ENCODE measurements around the gene COTL1.

Gene COTL1

DNA sequence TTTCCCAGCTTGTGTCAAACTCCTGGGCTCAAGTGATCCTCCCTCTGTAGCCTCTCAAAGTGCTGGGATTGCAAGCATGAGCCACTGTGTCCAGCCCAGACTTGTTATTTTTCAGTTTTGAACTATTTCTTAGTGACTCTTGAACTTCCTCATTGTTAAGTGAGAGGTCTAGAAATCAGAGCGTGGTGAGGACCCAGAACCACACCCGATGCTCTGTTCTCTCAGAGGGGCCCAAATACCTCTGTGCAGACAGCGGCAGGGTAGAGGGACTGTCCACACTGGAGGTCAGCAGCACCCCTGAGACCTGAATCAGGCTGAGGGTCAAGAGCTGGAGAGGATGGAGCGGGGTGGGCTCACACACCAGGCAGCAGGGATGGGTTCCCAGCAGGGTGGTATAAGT, 65.7 kb downstream of the COTL1 start:
- DNase-seq (ENCODE audit: low read depth, low spot score) = no peak

DNA sequence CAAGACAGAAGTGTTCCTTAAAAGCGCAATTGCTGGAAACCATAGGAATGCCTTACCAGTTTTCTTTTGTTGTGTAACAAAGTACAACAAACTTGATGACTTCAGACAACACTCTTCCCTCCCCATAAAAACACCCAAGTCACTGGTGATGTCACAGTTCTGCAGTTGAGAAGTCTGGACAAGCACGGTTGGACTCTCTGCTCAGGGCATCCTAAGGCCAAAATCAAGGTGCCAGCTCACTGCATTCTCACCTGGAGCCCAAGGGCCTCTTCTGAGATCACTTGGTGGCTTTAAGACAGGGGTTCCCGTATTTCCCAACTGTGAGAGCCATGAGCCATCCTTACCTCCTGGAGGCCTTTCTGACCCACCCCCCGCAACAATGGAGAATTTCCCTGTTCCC, 67.8 kb downstream of the COTL1 start:
- no peak for DNase-seq (ENCODE audit: low read depth, low spot score)

GRCh38 chr16:84548971-84549844, 68.7 kb downstream of the COTL1 start:
- DNase-seq (ENCODE audit: low read depth, low spot score) = no peak

- no peak for DNase-seq (ENCODE audit: low read depth, low spot score)
Measured at GRCh38 chr16:84548508-84548907, 69.4 kb downstream of the COTL1 start.

- DNase-seq (ENCODE audit: low read depth, low spot score) = no peak
Measured at GRCh38 chr16:84547546-84548061, 70.3 kb downstream of the COTL1 start.

GRCh38 chr16:84546669-84547545, 71.0 kb downstream of the COTL1 start:
- DNase-seq (ENCODE audit: low read depth, low spot score) = no peak

DNA sequence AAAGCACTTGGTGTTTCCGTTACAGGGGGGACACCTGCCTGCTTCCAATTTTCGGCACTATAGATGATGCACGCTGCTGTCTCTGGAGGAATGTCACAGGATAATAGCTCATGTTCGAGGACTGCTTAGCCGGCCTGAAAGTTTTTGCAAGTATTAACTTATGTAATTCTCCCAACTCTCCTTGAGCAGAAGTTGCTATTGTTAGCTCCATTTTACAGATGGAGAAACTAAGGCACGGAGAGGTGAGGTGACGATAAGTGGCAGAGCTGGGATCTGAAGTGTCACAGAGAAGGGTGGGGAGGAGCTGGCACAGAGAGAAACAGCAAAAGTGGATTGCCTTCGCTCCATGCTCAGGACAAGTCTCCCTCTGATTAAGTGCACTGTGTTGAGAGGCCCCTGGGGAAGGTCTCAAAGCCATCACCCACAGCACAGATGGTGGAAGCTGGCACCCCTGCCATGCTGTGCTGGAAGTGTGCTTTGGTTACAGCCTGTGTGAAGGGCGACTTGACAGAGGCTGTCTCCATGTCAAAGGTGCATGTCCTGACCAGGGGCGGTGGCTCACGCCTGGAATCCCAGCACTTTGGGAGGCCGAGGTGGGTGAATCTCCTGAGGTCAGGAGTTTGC, 72.7 kb downstream of the COTL1 start:
- no peak for DNase-seq (ENCODE audit: low read depth, low spot score)

- DNase-seq (ENCODE audit: low read depth, low spot score) = no peak
Measured at GRCh38 chr16:84544031-84544773, 73.7 kb downstream of the COTL1 start.

GRCh38 chr16:84543253-84543652, 74.6 kb downstream of the COTL1 start:
- no peak for DNase-seq (ENCODE audit: low read depth, low spot score)

DNA sequence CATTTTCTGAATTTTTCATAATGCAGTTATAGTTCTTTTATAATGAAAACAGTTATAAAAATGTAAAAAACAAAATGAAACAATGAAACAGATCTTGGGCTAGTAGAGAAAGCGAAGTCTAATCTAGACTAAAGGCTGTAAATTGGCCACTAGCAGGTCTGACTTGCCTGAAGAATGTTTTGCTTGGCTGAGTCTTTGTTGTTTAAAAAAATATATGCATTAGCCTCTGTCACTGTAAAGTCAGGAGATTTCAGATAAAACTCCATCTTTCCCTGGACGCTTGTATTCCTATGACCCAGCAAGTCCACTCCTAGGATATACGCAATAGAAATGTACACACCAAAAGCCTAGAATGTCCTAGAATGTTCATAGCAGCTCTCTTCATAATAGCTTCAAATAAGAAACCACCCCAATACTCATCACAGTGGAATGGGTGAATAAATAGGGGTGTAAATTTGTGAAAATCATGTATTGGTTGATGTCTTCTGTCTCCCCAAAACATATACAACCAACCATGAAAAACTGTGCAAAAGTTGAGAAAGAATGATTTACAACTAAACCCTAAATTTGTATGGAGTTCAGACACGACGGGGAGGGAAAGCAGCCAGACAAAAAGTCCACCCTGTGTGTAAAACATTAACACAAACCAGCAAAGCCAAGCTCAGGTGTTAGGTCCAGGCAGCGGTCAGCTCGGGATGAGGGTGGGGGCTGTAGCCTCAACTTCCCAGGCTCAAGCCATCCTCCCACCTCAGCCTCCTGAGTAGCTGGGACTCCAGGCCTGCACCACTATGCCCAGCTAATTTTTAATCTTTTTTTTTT, 75.7 kb downstream of the COTL1 start:
- no peak for DNase-seq (ENCODE audit: low read depth, low spot score)

- no peak for DNase-seq (ENCODE audit: low read depth, low spot score)
Measured at GRCh38 chr16:84540194-84540593, 77.7 kb downstream of the COTL1 start.

DNA sequence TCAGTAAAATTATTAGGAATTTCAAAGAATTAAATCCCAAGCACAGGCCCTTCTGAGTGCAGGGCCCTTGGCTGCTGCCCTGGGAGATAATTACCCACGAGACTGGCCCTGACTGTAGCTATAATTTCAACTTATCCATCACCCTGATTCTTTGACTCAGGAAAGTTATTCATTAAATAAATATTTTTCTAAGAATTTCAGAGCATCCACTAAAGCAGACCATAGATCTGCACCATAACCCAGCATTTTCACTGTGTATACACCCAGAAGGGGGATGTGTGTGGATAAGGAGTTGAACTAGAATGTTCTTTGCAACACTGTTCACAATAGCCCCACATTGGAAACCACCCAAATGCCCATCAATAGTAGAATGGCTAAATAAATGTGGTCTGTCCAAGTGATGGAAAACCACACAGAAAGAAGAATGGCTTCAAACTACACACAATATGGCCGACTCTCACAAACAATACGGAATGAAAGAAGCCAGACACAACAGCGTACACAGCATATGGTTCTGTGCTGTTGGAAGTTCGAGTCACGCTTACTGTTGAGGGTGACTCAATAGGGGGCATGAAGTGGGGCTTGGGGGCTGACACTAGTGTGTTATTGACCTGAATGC, 79.5 kb downstream of the COTL1 start:
- DNase-seq (ENCODE audit: low read depth, low spot score) = no peak

DNA sequence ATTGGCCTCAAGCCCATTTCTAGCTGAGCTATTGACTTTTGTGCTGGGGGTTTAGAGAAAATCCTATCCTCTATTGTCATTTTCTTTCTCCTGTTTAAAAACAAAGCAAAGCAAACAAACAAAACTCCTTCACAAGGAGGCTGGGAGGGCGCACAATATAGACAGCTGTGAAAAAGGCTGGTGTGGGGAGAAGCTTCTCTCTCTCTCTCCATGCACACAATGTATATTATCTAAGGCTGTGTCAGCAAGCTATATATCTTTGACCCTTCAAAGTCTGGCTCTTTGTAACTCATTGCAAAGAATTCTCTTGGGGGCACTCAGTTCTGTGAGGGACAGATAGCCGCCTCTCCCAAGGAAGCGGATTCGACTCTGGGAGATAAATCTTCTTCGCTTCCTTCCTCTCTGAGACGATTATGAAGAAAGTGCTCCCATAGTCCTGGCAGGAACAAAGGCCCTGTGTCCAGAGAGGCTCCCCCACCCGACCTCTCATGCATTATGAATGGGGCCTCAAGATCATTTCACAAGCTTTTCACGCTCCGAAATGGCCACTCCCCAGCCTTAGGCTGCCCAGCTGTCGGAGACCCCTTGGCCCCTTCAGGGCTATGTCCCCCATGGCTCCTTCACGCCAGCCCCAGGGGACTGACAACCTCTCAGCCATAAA, 80.3 kb downstream of the COTL1 start:
- DNase-seq (ENCODE audit: low read depth, low spot score) = no peak

DNA sequence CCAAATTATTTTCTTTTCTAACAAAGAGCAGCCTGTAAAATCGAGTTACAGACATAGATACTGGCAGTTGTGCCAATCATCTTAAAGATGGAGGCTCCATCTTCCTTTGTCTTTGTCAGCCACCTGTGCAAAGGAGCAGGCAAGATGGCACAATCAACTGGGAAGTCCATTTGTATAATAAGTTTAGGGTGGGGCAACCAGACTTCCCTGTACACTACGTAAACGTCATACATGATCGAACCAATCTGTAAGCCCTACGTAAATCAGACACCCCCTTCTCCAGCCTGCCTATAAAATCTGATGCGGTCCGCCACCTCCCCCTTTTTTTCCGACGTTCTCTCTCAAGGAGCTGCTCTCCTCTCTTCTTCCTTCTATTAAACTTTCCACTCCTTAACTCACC, 82.0 kb downstream of the COTL1 start:
- DNase-seq (ENCODE audit: low read depth, low spot score) = no peak

GRCh38 chr16:84535408-84535807, 82.5 kb downstream of the COTL1 start:
- DNase-seq (ENCODE audit: low read depth, low spot score) = no peak

DNA sequence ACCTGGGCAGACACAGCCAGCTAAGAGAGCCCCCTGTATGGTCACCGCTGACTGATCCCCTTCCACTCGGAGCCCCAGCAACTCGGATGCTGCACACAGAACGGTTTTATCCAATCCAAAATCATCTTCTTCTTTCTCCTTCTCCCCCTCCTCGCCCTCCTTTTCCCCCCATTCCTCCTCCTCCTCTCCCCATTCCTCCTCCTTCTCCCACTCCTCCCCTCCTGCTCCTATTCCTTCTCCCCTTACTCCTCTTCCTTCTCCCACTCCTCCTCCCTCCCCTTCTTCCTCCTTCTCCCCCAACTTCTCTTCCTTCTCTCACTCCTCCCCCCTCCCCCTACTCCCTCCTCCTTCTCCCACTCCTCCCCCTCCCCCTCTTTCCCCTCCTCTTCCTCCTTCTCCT, 83.1 kb downstream of the COTL1 start:
- no peak for DNase-seq (ENCODE audit: low read depth, low spot score)

DNA sequence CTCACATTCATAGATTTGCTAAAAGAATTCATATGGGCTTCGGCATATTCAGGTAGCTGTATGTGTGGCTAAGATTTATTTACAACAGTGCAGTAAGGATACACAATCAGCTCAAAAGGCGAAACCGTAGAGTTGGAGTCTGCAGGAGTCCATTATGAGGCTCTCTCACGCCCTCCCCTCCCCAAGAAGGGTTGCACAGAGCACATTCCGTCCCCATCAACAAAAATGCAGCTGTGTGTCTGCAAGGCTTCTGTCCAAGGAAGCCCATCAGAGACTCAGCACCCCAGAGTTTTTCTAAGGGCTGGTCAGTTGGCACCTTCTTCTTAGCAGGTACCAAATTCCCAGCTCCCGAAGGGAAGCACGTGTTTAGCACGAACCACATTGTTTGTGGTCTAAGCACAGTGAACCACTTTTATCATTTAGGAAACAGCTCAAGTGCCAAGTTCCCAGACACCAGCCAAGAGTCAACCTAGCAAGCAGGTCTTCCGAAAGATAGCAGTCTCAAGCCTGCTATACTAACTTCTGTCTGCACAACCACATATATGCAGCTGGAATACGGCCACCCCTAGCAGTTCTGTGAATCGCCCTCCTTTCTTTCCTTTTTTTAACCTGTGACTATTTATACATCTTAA, 84.9 kb downstream of the COTL1 start:
- no peak for DNase-seq (ENCODE audit: low read depth, low spot score)

- no peak for DNase-seq (ENCODE audit: low read depth, low spot score)
Measured at GRCh38 chr16:84532291-84532724, 85.6 kb downstream of the COTL1 start.

DNA sequence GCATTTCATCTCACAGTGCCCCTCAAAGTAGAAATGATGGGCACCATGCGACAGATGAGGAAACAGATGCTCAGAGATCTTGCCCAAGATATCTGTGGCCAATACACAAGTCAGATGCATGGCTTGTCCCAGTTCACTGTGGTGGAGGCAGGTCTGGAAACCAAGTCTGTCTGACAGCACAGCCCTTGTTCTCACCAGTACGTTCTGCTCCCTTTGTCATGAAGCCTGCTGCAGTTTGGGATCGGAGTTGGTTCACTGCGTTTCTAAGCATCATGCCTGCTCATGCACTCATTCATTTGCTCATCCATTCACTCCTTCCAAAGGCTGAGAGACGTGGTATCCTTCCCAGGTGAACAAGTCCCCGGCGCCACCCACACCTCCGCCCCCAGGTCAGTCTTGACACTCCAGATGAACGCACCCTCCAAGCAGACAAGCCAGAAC, 86.2 kb downstream of the COTL1 start:
- no peak for DNase-seq (ENCODE audit: low read depth, low spot score)

Data from smooth muscle cell of the brain vasculature (primary cell).